ENCODE data around the gene APOBEC3F. TPM values are rescaled to one million over a fixed set of nuclear protein-coding genes. Genes with fewer than 3 reads are reported as not detected.

Gene APOBEC3F
- total RNA-seq, 4 donors from 2014 or later = 2.8 to 5.0 (median 3.9) TPM

- H3K4me3 ChIP-seq = no peak overlapping the region
- TF ChIP-seq POLR2A (IDR thresholded peaks at IDR 0.05; ENCODE audit: low read depth) (no peak), CTCF (IDR thresholded peaks at IDR 0.05) (no peak), EP300 (IDR thresholded peaks at IDR 0.05) (no peak), POLR2AphosphoS5 (IDR thresholded peaks at IDR 0.05) (no peak)
- H3K36me3 ChIP-seq = no peaks in the 10 kb centered on the region
- H3K27me3 ChIP-seq = peaks cover 0 to 10% (median 0%) of the 10 kb centered on the region in 4 donors
- H3K27ac ChIP-seq (replicated peaks in 1 of 4) = no peak overlapping the region
- peaks cover 10 to 11% (median 10%) of the 10 kb centered on the region in 4 donors for H3K4me1 ChIP-seq
- no peaks in the 10 kb centered on the region for H3K9me3 ChIP-seq
- no peak for DNase-seq (ENCODE audit: extremely low spot score)
- intact Hi-C loops (cut with DNase I) = no loop called here
- WGBS = 84% methylated on average over 6 of the region's 6 CpGs
Observed at GRCh38 chr22:39098026-39098425, 57.4 kb downstream of the APOBEC3F start.

GRCh38 chr22:39098576-39098975, 57.9 kb downstream of the APOBEC3F start:
- H3K27ac ChIP-seq (replicated peaks in 1 of 4) = no peak overlapping the region
- TF ChIP-seq CTCF (IDR thresholded peaks at IDR 0.05) = no peak
- TF ChIP-seq POLR2AphosphoS5 (IDR thresholded peaks at IDR 0.05) = no peak
- no peak for TF ChIP-seq EP300 (IDR thresholded peaks at IDR 0.05)
- no peak for TF ChIP-seq POLR2A (IDR thresholded peaks at IDR 0.05; ENCODE audit: low read depth)
- no peaks in the 10 kb centered on the region for H3K9me3 ChIP-seq
- 95% methylated on average over 8 of the region's 8 CpGs for WGBS
- H3K36me3 ChIP-seq = no peaks in the 10 kb centered on the region
- peaks cover 0 to 10% (median 0%) of the 10 kb centered on the region in 4 donors for H3K27me3 ChIP-seq
- DNase-seq (ENCODE audit: extremely low spot score) = no peak
- no peak overlapping the region for H3K4me3 ChIP-seq
- peaks cover 10 to 11% (median 10%) of the 10 kb centered on the region in 4 donors for H3K4me1 ChIP-seq
- intact Hi-C loops (cut with DNase I) = no loop called here

GRCh38 chr22:39101226-39101625, 60.6 kb downstream of the APOBEC3F start:
- no peak for DNase-seq (ENCODE audit: extremely low spot score)
- TF ChIP-seq EP300 (IDR thresholded peaks at IDR 0.05) (no peak), POLR2A (IDR thresholded peaks at IDR 0.05; ENCODE audit: low read depth) (no peak), POLR2AphosphoS5 (IDR thresholded peaks at IDR 0.05) (no peak)
- H3K9me3 ChIP-seq = no peaks in the 10 kb centered on the region
- H3K27me3 ChIP-seq = peaks cover 0 to 10% (median 0%) of the 10 kb centered on the region in 4 donors
- H3K27ac ChIP-seq (replicated peaks in 1 of 4) = no peak overlapping the region
- intact Hi-C loops (cut with DNase I) = no loop called here
- peaks cover 10 to 11% (median 10%) of the 10 kb centered on the region in 4 donors for H3K4me1 ChIP-seq
- WGBS = 76% methylated on average over 9 of the region's 13 CpGs
- H3K4me3 ChIP-seq = no peak overlapping the region
- no peaks in the 10 kb centered on the region for H3K36me3 ChIP-seq

- Histone ChIP-seq H3K36me3 (no peaks in the 10 kb centered on the region), H3K27me3 (peaks cover 0 to 10% (median 0%) of the 10 kb centered on the region in 4 donors), H3K4me1 (no peaks in the 10 kb centered on the region), H3K4me3 (no peak overlapping the region), H3K27ac (replicated peaks in 1 of 4) (no peak overlapping the region), H3K9me3 (no peaks in the 10 kb centered on the region)
- 79% methylated on average over 2 of the region's 2 CpGs for WGBS
- intact Hi-C loops (cut with DNase I) = no loop called here
- TF ChIP-seq EP300 (IDR thresholded peaks at IDR 0.05) (no peak), POLR2A (IDR thresholded peaks at IDR 0.05; ENCODE audit: low read depth) (no peak), CTCF (IDR thresholded peaks at IDR 0.05) (no peak), POLR2AphosphoS5 (IDR thresholded peaks at IDR 0.05) (no peak)
- DNase-seq (ENCODE audit: extremely low spot score) = no peak
Observed at GRCh38 chr22:39103431-39103830, 62.8 kb downstream of the APOBEC3F start.

Small RNA genes lying within 50 kb of the gene (small RNA-seq; reads per million reads assigned to genes)
- 0 reads per million in 3 donors for gene AL022318.2

Other genes with a start within 250 kb of the APOBEC3F start
- 10 to 100 TPM in 3 of 4 donors, 1 to 10 TPM in 1; 9.3 to 15.2 (median 12.8) TPM for gene DNAL4, start 246.7 kb upstream of the APOBEC3F start, total RNA-seq
- gene NPTXR, start 196.8 kb upstream of the APOBEC3F start, total RNA-seq = 10 to 100 TPM in 1 of 4 donors, 1 to 10 TPM in 3; 8.2 to 15.0 (median 8.8) TPM
- 100 to 1,000 TPM in 3 of 4 donors, 10 to 100 TPM in 1; 73.7 to 172 (median 129) TPM for gene CBX6, start 168.6 kb upstream of the APOBEC3F start, total RNA-seq
- 1 to 10 TPM in 1 of 4 donors, under 1 TPM in 1, not detected in 2; 0.58 to 8.0 TPM for gene APOBEC3A, start 83.3 kb upstream of the APOBEC3F start, total RNA-seq
- under 1 TPM in 1 of 4 donors, not detected in 3; 0.50 TPM for gene APOBEC3B, start 58.5 kb upstream of the APOBEC3F start, total RNA-seq
- 10 to 100 TPM in 2 of 4 donors, 1 to 10 TPM in 2; 7.1 to 11.3 (median 8.8) TPM for gene APOBEC3C, start 26.6 kb upstream of the APOBEC3F start, total RNA-seq
- 1 to 10 TPM in 2 of 4 donors, under 1 TPM in 2; 0.66 to 3.4 (median 1.1) TPM for gene APOBEC3D, start 19.7 kb upstream of the APOBEC3F start, total RNA-seq
- gene APOBEC3G, start 36.4 kb downstream of the APOBEC3F start, total RNA-seq = 1 to 10 TPM; 4.1 to 7.9 (median 5.5) TPM
- under 1 TPM in 1 of 4 donors, not detected in 3; 0.39 TPM for gene APOBEC3H, start 56.4 kb downstream of the APOBEC3F start, total RNA-seq
- gene CBX7, start 111.8 kb downstream of the APOBEC3F start, total RNA-seq = 100 to 1,000 TPM; 129 to 251 (median 173) TPM
- 10 to 100 TPM; 12.3 to 25.4 (median 18.8) TPM for gene PDGFB, start 204.1 kb downstream of the APOBEC3F start, total RNA-seq